Measurements from ENCODE around the gene SLC6A3. TPM values are rescaled to one million over a fixed set of nuclear protein-coding genes. Genes with fewer than 3 reads are reported as not detected.

Gene SLC6A3
- total RNA-seq, 1 experiment from 2014 or later = 0.05 TPM

- intact Hi-C loops (cut with micrococcal nuclease; ENCODE audit: unreplicated experiment) = no loop called here
- POLR2A ChIA-PET = no interaction called here
- no peaks in the 10 kb centered on the region for H3K36me3 ChIP-seq (ENCODE audit: control insufficient read depth, insufficient read depth, low read length)
- no peaks in the 10 kb centered on the region for H3K4me1 ChIP-seq (ENCODE audit: control insufficient read depth, insufficient read depth, low read length)
- CTCF ChIA-PET = interaction anchor here (0.5 kb wide), 1 partner anchor 10 kb away, joined by 4 read pairs; no protein-coding TSS in a partner anchor
- no peak overlapping the region for H3K27ac ChIP-seq (ENCODE audit: low read length)
- DNase-seq (ENCODE audit: low read depth, low spot score) = no peak
- H3K27me3 ChIP-seq (ENCODE audit: control insufficient read depth, insufficient read depth, low read length) = no peaks in the 10 kb centered on the region
- H3K4me3 ChIP-seq (ENCODE audit: low read depth in 2 of 2, low read length in 2 of 2) = no peak overlapping the region
- H3K9me3 ChIP-seq (ENCODE audit: control insufficient read depth, insufficient read depth, low read depth, low read length) = no peaks in the 10 kb centered on the region
- TF ChIP-seq, protein P1, sequence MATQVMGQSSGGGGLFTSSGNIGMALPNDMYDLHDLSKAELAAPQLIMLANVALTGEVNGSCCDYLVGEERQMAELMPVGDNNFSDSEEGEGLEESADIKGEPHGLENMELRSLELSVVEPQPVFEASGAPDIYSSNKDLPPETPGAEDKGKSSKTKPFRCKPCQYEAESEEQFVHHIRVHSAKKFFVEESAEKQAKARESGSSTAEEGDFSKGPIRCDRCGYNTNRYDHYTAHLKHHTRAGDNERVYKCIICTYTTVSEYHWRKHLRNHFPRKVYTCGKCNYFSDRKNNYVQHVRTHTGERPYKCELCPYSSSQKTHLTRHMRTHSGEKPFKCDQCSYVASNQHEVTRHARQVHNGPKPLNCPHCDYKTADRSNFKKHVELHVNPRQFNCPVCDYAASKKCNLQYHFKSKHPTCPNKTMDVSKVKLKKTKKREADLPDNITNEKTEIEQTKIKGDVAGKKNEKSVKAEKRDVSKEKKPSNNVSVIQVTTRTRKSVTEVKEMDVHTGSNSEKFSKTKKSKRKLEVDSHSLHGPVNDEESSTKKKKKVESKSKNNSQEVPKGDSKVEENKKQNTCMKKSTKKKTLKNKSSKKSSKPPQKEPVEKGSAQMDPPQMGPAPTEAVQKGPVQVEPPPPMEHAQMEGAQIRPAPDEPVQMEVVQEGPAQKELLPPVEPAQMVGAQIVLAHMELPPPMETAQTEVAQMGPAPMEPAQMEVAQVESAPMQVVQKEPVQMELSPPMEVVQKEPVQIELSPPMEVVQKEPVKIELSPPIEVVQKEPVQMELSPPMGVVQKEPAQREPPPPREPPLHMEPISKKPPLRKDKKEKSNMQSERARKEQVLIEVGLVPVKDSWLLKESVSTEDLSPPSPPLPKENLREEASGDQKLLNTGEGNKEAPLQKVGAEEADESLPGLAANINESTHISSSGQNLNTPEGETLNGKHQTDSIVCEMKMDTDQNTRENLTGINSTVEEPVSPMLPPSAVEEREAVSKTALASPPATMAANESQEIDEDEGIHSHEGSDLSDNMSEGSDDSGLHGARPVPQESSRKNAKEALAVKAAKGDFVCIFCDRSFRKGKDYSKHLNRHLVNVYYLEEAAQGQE (IDR thresholded peaks at IDR 0.05; ENCODE audit: insufficient read depth in 1 of 2, low read depth in 2 of 2, low read length in 1 of 2) = no peak
- TF ChIP-seq POLR2AphosphoS5 (IDR thresholded peaks at IDR 0.05; ENCODE audit: low read depth, low read length) (no peak), CTCF (IDR thresholded peaks at IDR 0.05) (no peak), SIN3A (IDR thresholded peaks at IDR 0.05; ENCODE audit: borderline replicate concordance, insufficient read depth, low read depth, low read length) (no peak), TCF7L2 (IDR thresholded peaks at IDR 0.05; ENCODE audit: low read depth, low read length) (no peak)
- no peak for ATAC-seq
- in situ Hi-C loops (cut with HindIII; ENCODE audit: low pct_unique_long_range_greater_than_20kb, low sequenced_read_pairs) = no loop called here
- no TSS peak for BruUV-seq (replicated peaks)
Observed at GRCh38 chr5:1470762-1471211, 25.5 kb upstream of the SLC6A3 start.

DNA sequence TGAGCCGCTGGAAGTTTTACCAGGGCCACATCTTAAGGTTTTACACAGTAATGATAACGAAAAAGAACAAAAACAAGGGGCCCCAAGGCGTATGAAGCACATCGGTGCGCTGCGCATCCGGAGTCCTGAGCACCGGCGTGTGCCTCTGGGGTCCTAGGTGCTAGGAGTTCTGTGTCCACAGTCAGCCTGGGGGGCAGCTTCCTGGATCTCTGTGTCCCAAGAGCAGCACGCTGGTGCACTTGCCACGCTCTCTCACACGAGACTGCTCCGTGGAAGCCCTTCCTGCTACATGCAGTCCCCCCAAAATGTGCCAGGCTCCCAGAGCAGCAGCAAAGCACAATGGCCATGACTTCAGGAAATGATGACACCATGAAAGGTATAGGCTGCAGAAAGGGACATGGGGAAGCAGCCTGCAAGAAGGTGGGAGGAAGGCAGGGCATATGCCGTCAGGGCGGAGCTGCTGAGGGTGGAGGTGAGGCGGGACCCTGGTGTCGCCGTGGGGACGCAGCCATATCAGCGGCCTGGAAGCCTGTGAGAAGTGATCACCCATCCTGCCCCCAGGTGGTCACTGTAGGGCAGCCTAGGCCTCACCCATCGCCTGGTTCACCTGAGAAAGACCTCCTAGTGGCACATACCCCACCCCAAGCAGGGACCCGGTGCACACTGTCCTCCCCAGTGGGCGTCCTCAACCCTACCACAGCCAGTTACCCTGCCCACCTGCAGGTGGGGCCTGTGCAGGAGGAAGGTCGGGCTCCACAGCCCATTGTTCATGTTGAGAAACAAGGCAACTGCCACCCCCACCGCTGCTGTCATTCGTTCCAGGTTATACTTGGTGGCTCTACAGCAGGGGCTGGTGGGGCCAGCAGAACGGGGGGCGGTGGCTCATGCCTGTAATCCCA, 23.6 kb upstream of the SLC6A3 start:
- ChIA-PET CTCF (no interaction called here), POLR2A (no interaction called here)
- BruUV-seq (replicated peaks) = no TSS peak
- no peaks in the 10 kb centered on the region for H3K9me3 ChIP-seq (ENCODE audit: control insufficient read depth, insufficient read depth, low read depth, low read length)
- no peak overlapping the region for H3K4me3 ChIP-seq (ENCODE audit: low read depth in 2 of 2, low read length in 2 of 2)
- ATAC-seq = no peak
- no peak for DNase-seq (ENCODE audit: low read depth, low spot score)
- H3K27me3 ChIP-seq (ENCODE audit: control insufficient read depth, insufficient read depth, low read length) = no peaks in the 10 kb centered on the region
- H3K36me3 ChIP-seq (ENCODE audit: control insufficient read depth, insufficient read depth, low read length) = no peaks in the 10 kb centered on the region
- intact Hi-C loops (cut with micrococcal nuclease; ENCODE audit: unreplicated experiment) = no loop called here
- TF ChIP-seq, protein P1 (IDR thresholded peaks at IDR 0.05; ENCODE audit: insufficient read depth in 1 of 2, low read depth in 2 of 2, low read length in 1 of 2) = no peak
- TF ChIP-seq POLR2AphosphoS5 (IDR thresholded peaks at IDR 0.05; ENCODE audit: low read depth, low read length) = no peak
- TF ChIP-seq TCF7L2 (IDR thresholded peaks at IDR 0.05; ENCODE audit: low read depth, low read length) = no peak
- TF ChIP-seq SIN3A (IDR thresholded peaks at IDR 0.05; ENCODE audit: borderline replicate concordance, insufficient read depth, low read depth, low read length) = no peak
- TF ChIP-seq CTCF (IDR thresholded peaks at IDR 0.05) = no peak
- H3K27ac ChIP-seq (ENCODE audit: low read length) = no peak overlapping the region
- in situ Hi-C loops (cut with HindIII; ENCODE audit: low pct_unique_long_range_greater_than_20kb, low sequenced_read_pairs) = no loop called here
- no peaks in the 10 kb centered on the region for H3K4me1 ChIP-seq (ENCODE audit: control insufficient read depth, insufficient read depth, low read length)

Measured in Panc1 (cell line).